Measurements from ENCODE around the gene NTRK3.

GRCh38 chr15:88241461-88241860, 15.1 kb downstream of the NTRK3 start:
- TF ChIP-seq CTCF (optimal IDR thresholded peaks at IDR 0.05 in 1 of 3, IDR thresholded peaks at IDR 0.05 in 1 of 3, conservative IDR thresholded peaks at IDR 0.05 in 1 of 3; ENCODE audit: extremely low read depth in 1 of 3, insufficient read depth in 2 of 3, low read length in 3 of 3) (no peak), EZH2 (IDR thresholded peaks at IDR 0.05; ENCODE audit: low read length) (no peak)
